IPS-18c (cell line): ENCODE results near the gene PAPOLB.
"Not testable (repeated sequence)": the region's sequence is repeated elsewhere in the genome, so short reads cannot be mapped to it uniquely, and the experiment has no call there.

Experiments used
- H3K4me3 ChIP-seq: 2 replicates; pipeline ENCODE4 v1.7.0; 2013; ENCODE audit warnings: low read depth, mild to moderate bottlenecking, low read length, moderate library complexity; ENCODE audit not compliant: insufficient read depth
- H3K9me3 ChIP-seq: one replicate; pipeline ENCODE4 v1.6.1; 2013; ENCODE audit warnings: mild to moderate bottlenecking, low read length, moderate library complexity; ENCODE audit not compliant: control insufficient read depth, insufficient read depth

PAPOLB gene

GRCh38 chr7:4861673-4862072 lies at the start of gene PAPOLB:
Gene PAPOLB, minus strand, starts transcription at chr7:4862030. Its CDS starts 220 bp downstream, at chr7:4861810.
- peaks cover 5% of the 10 kb centered on the region for H3K9me3 ChIP-seq
- H3K4me3 ChIP-seq: peak within 1 kb of the TSS; percentile 52

DNA sequence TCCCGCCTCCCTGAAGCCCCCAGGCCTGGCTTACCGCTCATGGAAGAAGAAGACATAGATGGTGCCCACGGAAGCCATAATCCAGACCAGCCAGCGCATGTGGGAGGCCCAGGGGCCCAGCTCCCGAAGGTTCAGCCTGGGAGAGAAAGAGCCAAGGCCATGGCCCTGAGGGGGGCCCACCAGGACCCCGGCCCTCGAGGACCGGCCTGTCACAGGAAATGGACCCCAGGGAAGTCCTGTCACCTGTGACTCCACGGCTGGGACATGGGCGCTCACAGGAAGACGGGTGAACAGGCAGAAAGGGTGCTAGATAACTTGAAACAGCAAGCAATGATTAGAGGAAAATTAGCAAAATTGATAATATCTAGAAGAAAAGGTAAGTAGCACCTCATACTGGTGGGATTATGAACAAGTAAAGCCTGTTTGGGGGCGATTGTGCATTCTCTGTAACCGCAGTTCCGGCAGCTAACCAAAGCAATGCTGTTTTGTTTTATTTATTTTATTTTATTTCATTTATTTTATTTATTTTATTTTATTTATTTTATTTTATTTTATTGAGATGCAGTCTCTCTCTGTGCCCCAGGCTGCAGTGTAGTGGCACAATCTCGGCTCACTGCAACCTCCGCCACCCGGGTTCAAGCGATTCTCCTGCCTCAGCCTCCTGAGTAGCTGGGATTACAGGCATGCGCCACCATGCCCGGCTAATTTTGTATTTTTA lies 49.4 kb upstream of the PAPOLB start:
- no peak overlapping the region for H3K4me3 ChIP-seq
- H3K9me3 ChIP-seq: peaks cover 2% of the 10 kb centered on the region

DNA sequence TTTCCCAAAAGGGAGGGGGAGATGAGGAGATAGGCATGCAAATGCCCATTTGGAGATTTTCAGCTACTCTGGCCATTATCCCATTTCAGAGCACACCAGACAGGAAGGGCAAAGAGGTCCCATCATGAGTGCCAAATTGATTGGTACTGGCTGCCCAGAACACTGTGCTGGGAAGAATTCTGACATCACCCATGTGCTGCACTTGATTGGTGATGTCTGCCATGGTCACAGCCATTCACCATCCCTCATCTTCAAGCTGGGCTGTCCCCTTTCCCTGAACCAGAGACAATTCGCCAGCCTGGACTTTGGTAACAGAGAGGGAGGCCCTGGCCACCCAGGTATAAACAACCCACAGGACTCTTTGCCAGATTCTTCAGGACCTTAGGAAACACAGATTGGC lies 44.9 kb upstream of the PAPOLB start:
- no peak overlapping the region for H3K4me3 ChIP-seq
- H3K9me3 ChIP-seq: peaks cover 4% of the 10 kb centered on the region

- peaks cover 4% of the 10 kb centered on the region for H3K9me3 ChIP-seq
Observed at GRCh38 chr7:4905171-4905570, 43.3 kb upstream of the PAPOLB start.

DNA sequence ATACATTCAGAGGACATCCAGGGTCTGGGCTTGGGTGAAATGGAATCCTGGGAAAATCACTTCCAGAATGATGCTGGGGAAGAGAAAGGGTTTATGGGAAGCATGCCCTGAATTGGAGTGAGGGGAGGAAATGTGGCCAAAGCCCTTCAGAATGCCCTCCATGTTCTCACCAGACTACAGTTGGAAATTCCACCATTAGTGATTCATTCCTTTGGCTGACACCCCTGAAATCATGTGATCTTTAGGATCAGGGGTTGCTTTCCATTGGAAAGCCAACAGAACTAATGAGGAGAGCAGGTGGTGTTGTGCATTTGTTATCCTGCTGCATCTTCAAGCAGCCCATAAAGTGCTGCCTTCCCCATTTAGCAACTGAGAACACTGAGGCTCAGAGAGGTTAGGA lies 42.5 kb upstream of the PAPOLB start:
- no peak overlapping the region for H3K4me3 ChIP-seq

More at GRCh38 chr7:4905171-4905570, 43.3 kb upstream of the PAPOLB start:
- no peak overlapping the region for H3K4me3 ChIP-seq

GRCh38 chr7:4895766-4896165 lies 33.9 kb upstream of the PAPOLB start:
- H3K9me3 ChIP-seq: peaks cover 3% of the 10 kb centered on the region
- H3K4me3 ChIP-seq: no peak overlapping the region

More for the DNA sequence above, 42.5 kb upstream of the PAPOLB start:
- peaks cover 4% of the 10 kb centered on the region for H3K9me3 ChIP-seq

DNA sequence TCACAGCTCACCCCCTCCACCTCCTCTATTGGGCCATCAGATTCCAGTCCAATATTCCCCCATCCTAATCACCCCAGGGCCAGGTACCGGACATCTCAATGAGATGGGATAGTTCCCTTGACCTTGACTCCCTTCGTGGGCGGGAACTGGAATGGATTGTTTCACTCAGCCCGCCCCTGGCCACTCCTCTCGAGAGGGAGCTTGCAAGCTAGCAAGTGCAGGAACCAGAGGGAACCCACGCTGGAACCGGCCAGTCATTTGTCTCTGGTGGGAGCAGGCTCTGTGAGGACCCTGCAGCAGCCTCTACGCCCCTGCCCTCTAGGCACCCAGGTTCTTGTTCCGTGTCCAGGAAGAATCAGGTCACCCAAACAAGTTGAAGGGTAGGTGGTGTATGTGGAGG lies 32.7 kb upstream of the PAPOLB start:
- H3K9me3 ChIP-seq: peaks cover 3% of the 10 kb centered on the region
- H3K4me3 ChIP-seq: no peak overlapping the region

DNA sequence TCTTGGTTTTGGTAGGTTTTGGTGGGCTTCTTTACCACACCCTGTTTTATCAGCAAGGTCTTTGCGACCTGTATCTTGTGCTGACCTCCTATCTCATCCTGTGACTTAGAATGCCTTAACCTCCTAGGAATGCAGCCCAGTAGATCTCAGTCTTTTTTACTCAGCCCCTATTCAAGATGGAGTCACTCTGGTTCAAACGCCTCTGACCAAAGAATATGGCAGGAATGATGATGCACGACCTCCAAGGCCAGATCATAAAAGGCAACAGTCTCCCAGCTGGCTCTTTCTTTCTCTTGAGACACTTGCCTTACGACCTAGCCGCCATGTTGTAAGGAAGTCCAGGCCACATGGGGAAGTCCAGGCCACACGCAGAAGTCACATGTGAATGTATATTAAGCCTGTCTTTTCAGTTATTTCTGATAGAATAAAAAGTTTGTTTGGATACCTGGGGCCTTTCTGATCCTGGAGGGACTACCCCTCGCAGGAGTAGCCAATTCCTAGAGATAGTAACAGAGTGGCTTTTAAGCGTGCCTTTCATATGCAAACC lies 32.2 kb upstream of the PAPOLB start:
- Histone ChIP-seq H3K4me3 (no peak overlapping the region), H3K9me3 (peaks cover 3% of the 10 kb centered on the region)

DNA sequence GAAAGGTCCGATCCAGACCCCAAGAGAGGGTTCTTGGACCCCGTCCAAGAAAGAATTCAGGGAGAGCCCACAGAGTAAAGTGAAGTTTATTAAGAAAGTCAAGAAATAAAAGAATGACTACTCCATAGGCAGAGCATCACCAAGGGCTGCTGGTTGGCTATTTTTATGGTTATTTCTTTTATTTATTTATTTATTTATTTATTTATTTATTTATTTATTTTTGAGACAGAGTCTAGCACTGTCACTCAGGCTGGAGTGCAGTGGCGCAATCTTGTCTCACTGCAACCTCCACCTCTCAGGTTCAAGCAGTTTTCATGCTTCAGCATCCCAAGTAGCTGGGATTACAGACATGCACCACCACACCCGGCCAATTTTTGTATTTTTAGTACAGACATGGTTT lies 31.4 kb upstream of the PAPOLB start:
- H3K4me3 ChIP-seq, H3K9me3 ChIP-seq: not testable (repeated sequence)

- H3K4me3 ChIP-seq, H3K9me3 ChIP-seq: not testable (repeated sequence)
Observed at GRCh38 chr7:4891522-4891921, 29.7 kb upstream of the PAPOLB start.

DNA sequence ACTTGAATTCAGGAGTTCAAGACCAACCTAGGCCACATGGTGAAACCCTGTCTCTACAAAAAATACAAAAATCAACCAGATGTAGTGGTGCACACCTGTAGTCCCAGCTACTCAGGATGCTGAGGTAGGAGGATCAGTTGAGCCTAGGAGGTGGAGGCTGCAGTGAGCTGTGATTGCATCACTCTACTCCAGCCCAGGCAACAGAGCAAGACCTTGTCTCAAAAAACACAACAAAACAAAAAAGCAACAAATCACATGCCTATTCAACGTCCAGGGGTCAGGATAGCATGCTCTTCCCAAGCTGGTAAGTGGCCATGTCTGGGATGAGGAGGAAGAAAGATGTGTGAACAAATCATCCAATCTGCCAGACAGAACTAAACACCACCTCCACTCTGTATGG lies 27.9 kb upstream of the PAPOLB start:
- Histone ChIP-seq H3K9me3 (no peaks in the 10 kb centered on the region), H3K4me3 (no peak overlapping the region)

DNA sequence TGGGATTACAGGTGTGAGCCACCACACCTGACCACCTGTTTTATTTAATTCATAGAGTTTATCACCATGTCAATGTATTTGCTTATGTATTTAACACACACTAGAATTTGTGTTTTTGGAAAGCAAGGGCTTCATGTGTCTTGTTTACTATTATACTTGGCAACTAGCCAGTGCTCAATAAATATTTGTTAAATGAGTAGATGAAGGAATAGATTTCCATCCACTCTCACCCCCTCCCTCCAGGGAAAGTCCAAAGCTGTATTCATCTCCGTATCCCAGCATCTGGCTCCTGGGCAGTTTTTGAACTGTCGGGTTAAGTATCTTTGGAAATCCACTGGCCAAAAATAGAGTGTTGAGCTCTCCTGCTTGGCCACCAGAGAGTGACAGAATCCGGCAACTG lies 26.3 kb upstream of the PAPOLB start:
- Histone ChIP-seq H3K4me3 (no peak overlapping the region), H3K9me3 (no peaks in the 10 kb centered on the region)

GRCh38 chr7:4886671-4887070 lies 24.8 kb upstream of the PAPOLB start:
- Histone ChIP-seq H3K4me3 (no peak overlapping the region), H3K9me3 (no peaks in the 10 kb centered on the region)

DNA sequence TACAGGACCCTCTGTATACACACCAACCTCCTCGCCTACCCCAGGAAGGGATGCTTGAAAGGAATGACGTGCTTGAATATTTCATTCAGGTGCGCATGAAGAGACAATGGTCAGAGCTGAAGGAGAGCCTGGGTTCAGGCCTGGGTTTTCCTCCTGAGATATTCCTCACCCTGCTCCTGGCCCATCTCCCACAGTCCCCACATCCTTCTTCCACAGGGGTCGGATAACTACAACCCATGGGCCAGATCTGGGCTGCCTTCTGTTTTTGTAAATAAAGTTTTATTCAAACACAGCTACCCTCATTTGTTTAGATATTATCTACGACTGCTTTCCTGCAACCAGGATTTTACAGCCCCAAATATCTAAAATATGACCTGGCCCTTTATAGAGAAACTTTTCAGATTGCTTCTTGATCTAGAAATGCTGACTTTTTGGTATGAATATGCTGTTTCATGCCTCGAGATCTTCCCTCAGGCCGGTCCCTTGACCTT lies 23.5 kb upstream of the PAPOLB start:
- no peak overlapping the region for H3K4me3 ChIP-seq
- no peaks in the 10 kb centered on the region for H3K9me3 ChIP-seq

- Histone ChIP-seq H3K4me3 (no peak overlapping the region), H3K9me3 (no peaks in the 10 kb centered on the region)
Observed at GRCh38 chr7:4884164-4884563, 22.3 kb upstream of the PAPOLB start.

DNA sequence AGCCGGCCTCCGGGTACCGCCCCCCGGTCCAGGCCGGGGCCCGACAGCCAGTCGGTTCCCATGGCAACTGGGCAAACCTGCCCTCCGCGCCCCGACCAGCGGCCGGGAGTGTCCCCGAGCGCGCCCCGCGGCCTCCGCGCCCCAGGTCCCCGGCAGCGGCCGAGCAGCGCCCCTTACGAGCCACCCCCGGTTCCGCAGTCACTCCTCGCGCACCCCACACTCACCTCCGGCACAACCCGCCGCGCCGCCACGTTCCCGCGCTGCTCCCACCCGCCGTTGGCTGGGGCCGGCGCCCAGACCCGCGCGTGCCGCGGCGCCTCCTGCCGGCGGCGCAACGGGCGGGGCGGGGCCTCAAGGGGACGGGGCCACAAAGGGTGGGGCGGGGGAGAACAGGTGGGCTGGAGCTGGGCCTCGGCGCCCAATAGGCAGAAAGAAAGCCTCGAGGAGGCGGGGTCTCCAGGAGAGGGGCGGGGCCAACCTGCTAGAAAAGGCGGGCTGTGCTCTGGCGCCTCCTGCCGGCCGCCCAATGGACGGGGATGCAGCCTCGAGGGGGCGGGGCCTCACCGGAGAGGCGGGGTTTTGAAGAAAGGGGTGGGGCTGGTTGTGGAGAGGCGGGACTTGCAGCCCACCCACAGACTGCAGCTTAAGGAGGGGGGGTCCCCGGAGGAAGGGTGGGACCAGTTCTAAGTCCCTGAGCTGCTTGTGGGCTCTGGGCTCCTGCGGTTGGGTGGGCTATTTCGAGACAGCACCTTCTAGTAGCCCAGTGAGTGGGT lies 21.7 kb upstream of the PAPOLB start, which contains the start of gene RADIL:
Gene RADIL (minus strand): TSS at position 345 of the 773 bp plus-strand sequence. CDS start 5,577 bp downstream, outside the sequence.
- Histone ChIP-seq H3K9me3 (no peaks in the 10 kb centered on the region), H3K4me3 (peak within 1 kb of the TSS; percentile 70)

- H3K9me3 ChIP-seq: no peaks in the 10 kb centered on the region
- peak overlapping the region; percentile 70 for H3K4me3 ChIP-seq
Observed at GRCh38 chr7:4883033-4883371, 21.2 kb upstream of the PAPOLB start.
